Spleen (tissue), 11 donors: ENCODE data around the gene MED10. TPM values are rescaled to one million over a fixed set of nuclear protein-coding genes. Genes with fewer than 3 reads are reported as not detected.
"Not testable (repeated sequence)": the region's sequence is repeated elsewhere in the genome, so short reads cannot be mapped to it uniquely, and the experiment has no call there.

Experiments
- DNase-seq: peaks from one replicate; pipeline ENCODE4 v3.0.0-alpha.2; 2020
- H3K27ac ChIP-seq, 8 donors: fragments of 200-600 bp; sonication (generic) in 7 of 8; 1 replicate in 4 of 8; 2 replicates in 4 of 8; pipeline versions ENCODE4 v1.5.0 to v1.8.0; 2016 to 2021; ENCODE audit warnings: inconsistent platforms in 4 of 8, mild to moderate bottlenecking in 4 of 8, moderate library complexity in 1 of 8
- H3K27me3 ChIP-seq, 7 donors: fragments of 200-600 bp; sonication (generic) in 6 of 7; replicated peaks in 1 of 7; 1 replicate in 4 of 7; 2 replicates in 3 of 7; pipeline versions ENCODE4 v1.5.0 to v1.8.0; 2016 to 2021; ENCODE audit warnings: inconsistent platforms in 3 of 7, mild to moderate bottlenecking in 1 of 7
- H3K36me3 ChIP-seq, 6 donors: fragments of 200-600 bp; sonication (generic) in 5 of 6; 1 replicate in 4 of 6; 2 replicates in 2 of 6; pipeline versions ENCODE4 v1.5.0 to v1.8.0; 2016 to 2021; ENCODE audit warnings: inconsistent platforms in 2 of 6
- H3K4me1 ChIP-seq, 6 donors: fragments of 200-600 bp; sonication (generic) in 5 of 6; 1 replicate in 3 of 6; 2 replicates in 3 of 6; pipeline versions ENCODE4 v1.5.0 to v1.8.0; 2016 to 2021; ENCODE audit warnings: inconsistent platforms in 3 of 6
- H3K4me3 ChIP-seq, 8 donors: fragments of 200-600 bp; sonication (generic) in 7 of 8; 1 replicate in 4 of 8; 2 replicates in 4 of 8; pipeline versions ENCODE4 v1.5.0 to v1.8.0; 2016 to 2021; ENCODE audit warnings: inconsistent platforms in 4 of 8, mild to moderate bottlenecking in 4 of 8, moderate library complexity in 2 of 8
- H3K9me3 ChIP-seq, 8 donors: fragments of 200-600 bp; sonication (generic) in 7 of 8; 1 replicate in 4 of 8; 2 replicates in 4 of 8; pipeline versions ENCODE4 v1.5.0 to v1.8.0; 2016 to 2021; ENCODE audit warnings: inconsistent platforms in 4 of 8
- CTCF ChIP-seq, 11 experiments: fragments of 200-600 bp in 7 of 11; fragments of 450-650 bp in 4 of 11; sonication (generic) in 4 of 11; IDR thresholded peaks in 8 of 11; conservative IDR thresholded peaks in 3 of 11; 1 replicate in 7 of 11; 2 replicates in 4 of 11; pipeline versions ENCODE4 v1.4.0 to v1.8.0; 2016 to 2021; ENCODE audit warnings: antibody characterized with exemption in 11 of 11, inconsistent platforms in 4 of 11, mild to moderate bottlenecking in 1 of 11
- POLR2A ChIP-seq, 3 donors: fragments of 450-650 bp; IDR thresholded peaks; one replicate each; pipeline ENCODE4 v1.5.1; 2017; ENCODE audit warnings: antibody characterized with exemption in 3 of 3, mild to moderate bottlenecking in 1 of 3
- POLR2AphosphoS5 ChIP-seq, 3 donors: sonication (generic); formaldehyde crosslinking; IDR thresholded peaks; one replicate each; pipeline ENCODE4 v1.5.1; 2017; ENCODE audit warnings: antibody characterized with exemption in 3 of 3
- WGBS, 5 donors: extraction: QIAGEN DNeasy Blood & Tissue Kit in 3 of 5; methylation state at CpG; one replicate each; pipeline versions ENCODE4 v1.1.5 to v1.1.7; 2013 to 2018; 5-methylcytosine and 5-hydroxymethylcytosine counted together
- intact Hi-C: fragments of 100-400 bp; cut with DNase I; formaldehyde crosslinking; loops from one replicate; pipeline ENCODE4 v1.15.0; 2023; ENCODE audit warnings: low total_unique reads
- polyA plus RNA-seq, 3 donors: library from polyadenylated mRNA; stranded (reverse); fragments of 200-250 nt; gene quantifications; one replicate each; pipeline ENCODE4 v1.2.1, GENCODE V29; 2013
- total RNA-seq, 7 donors: library from RNA; depleted of rRNA in 3 of 7; stranded (reverse); fragments of >200 nt in 3 of 7; fragmentation: NEBNext Ultra II Directional in 4 of 7; extraction: Animal tissue kit (Norgen Biotek cat#: 25700) in 4 of 7; gene quantifications; one replicate each; pipeline versions ENCODE4 v1.1.0 to v1.2.1, GENCODE V29; 2016 to 2021
- donor health status: healthy with polysubstance abuse.
- donor health status: DM: no; HTN: no; CAD: no; lungs with moderate emphysema.
- donor health status: DM: no; HTN: no; CAD: no.
- donor health status: Bipolar disorder and iron deficiency.
- donor health status: healthy.
- donor health status: DM: no; HTN: no; CAD: no.
- donor health status: DM: yes; HTN: yes; CAD: no.

The MED10 gene
- total and polyA plus RNA-seq, 10 donors: 31.9 to 50.4 (median 43.6) TPM

GRCh38 chr5:6361101-6361500 is 17.2 kb downstream of the MED10 start:
- peaks cover 0 to 5% (median 0%) of the 10 kb centered on the region in 8 donors for H3K9me3 ChIP-seq
- intact Hi-C loops: no loop called here
- 78 to 93% (median 82%) methylated on average over 8 of the region's 8 CpGs for WGBS, 5 donors
- H3K27me3 ChIP-seq: no peaks in the 10 kb centered on the region
- peaks cover 0 to 16% (median 11%) of the 10 kb centered on the region in 6 donors for H3K4me1 ChIP-seq
- no peak overlapping the region for H3K4me3 ChIP-seq
- TF ChIP-seq POLR2A (IDR thresholded peaks at IDR 0.05): no peak
- TF ChIP-seq POLR2AphosphoS5 (IDR thresholded peaks at IDR 0.05): no peak
- no peak for TF ChIP-seq CTCF (IDR thresholded peaks at IDR 0.05 in 8 of 11, conservative IDR thresholded peaks at IDR 0.05 in 3 of 11)
- H3K27ac ChIP-seq: no peak overlapping the region
- H3K36me3 ChIP-seq: peaks cover 3 to 64% (median 19%) of the 10 kb centered on the region in 6 donors
- no peak for DNase-seq

GRCh38 chr5:6360323-6361072 is 17.8 kb downstream of the MED10 start:
- Histone ChIP-seq H3K27me3 (no peaks in the 10 kb centered on the region), H3K27ac (peak overlapping the region in 2 of 8 donors; percentile 18 to 42), H3K9me3 (peaks cover 0 to 5% (median 0%) of the 10 kb centered on the region in 8 donors), H3K4me1 (peaks cover 0 to 15% (median 10%) of the 10 kb centered on the region in 6 donors), H3K4me3 (no peak overlapping the region), H3K36me3 (peaks cover 3 to 57% (median 19%) of the 10 kb centered on the region in 6 donors)
- no peak for DNase-seq
- TF ChIP-seq POLR2A (IDR thresholded peaks at IDR 0.05) (no peak), CTCF (IDR thresholded peaks at IDR 0.05 in 8 of 11, conservative IDR thresholded peaks at IDR 0.05 in 3 of 11) (no peak), POLR2AphosphoS5 (IDR thresholded peaks at IDR 0.05) (no peak)
- 81 to 87% (median 85%) methylated on average over 18 of the region's 18 CpGs for WGBS, 5 donors
- intact Hi-C loops: no loop called here

GRCh38 chr5:6359555-6360322 is 18.6 kb downstream of the MED10 start:
- intact Hi-C loops: no loop called here
- Histone ChIP-seq H3K9me3 (peaks cover 0 to 5% (median 0%) of the 10 kb centered on the region in 8 donors), H3K4me3 (no peak overlapping the region), H3K36me3 (peaks cover 3 to 50% (median 19%) of the 10 kb centered on the region in 6 donors), H3K27me3 (no peaks in the 10 kb centered on the region), H3K4me1 (peaks cover 0 to 15% (median 10%) of the 10 kb centered on the region in 6 donors), H3K27ac (peak overlapping the region in 2 of 8 donors; percentile 18 to 42)
- 20 to 40% (median 26%) methylated on average over 16 of the region's 16 CpGs for whole genome bisulfite sequencing, 5 donors
- TF ChIP-seq POLR2AphosphoS5 (IDR thresholded peaks at IDR 0.05): peak in 1 of 3 donors; percentile 44
- TF ChIP-seq POLR2A (IDR thresholded peaks at IDR 0.05): no peak
- DNase-seq: no peak

GRCh38 chr5:6358434-6358820 is 19.9 kb downstream of the MED10 start:
- H3K36me3 ChIP-seq: peaks cover 3 to 50% (median 19%) of the 10 kb centered on the region in 6 donors
- peaks cover 0 to 5% (median 0%) of the 10 kb centered on the region in 8 donors for H3K9me3 ChIP-seq
- no peak overlapping the region for H3K4me3 ChIP-seq
- DNase-seq: no peak
- TF ChIP-seq CTCF (IDR thresholded peaks at IDR 0.05 in 8 of 11, conservative IDR thresholded peaks at IDR 0.05 in 3 of 11) (no peak), POLR2AphosphoS5 (IDR thresholded peaks at IDR 0.05) (no peak), POLR2A (IDR thresholded peaks at IDR 0.05) (no peak)
- no peak overlapping the region for H3K27ac ChIP-seq
- WGBS, 5 donors: 90 to 99% (median 95%) methylated on average over 6 of the region's 6 CpGs
- H3K4me1 ChIP-seq: peaks cover 0 to 15% (median 10%) of the 10 kb centered on the region in 6 donors
- no peaks in the 10 kb centered on the region for H3K27me3 ChIP-seq
- intact Hi-C loops: no loop called here

- Histone ChIP-seq H3K4me1 (peaks cover 0 to 15% (median 10%) of the 10 kb centered on the region in 6 donors), H3K36me3 (peaks cover 3 to 45% (median 19%) of the 10 kb centered on the region in 6 donors)
- DNase-seq, intact Hi-C loops, H3K27me3 ChIP-seq, H3K27ac ChIP-seq, H3K9me3 ChIP-seq, H3K4me3 ChIP-seq: not testable (repeated sequence)
- WGBS, 5 donors: 83 to 93% (median 88%) methylated on average over 8 of the region's 8 CpGs
These were observed 20.4 kb downstream of the MED10 start for GRCh38 chr5:6357817-6358433.
